ENCODE results near the gene UBXN2A.

Gene UBXN2A

GRCh38 chr2:23918837-23919489 is 21.3 kb upstream of the UBXN2A start:
- TF ChIP-seq MYC (IDR thresholded peaks at IDR 0.05; ENCODE audit: low read depth, low read length) = no peak
- TF ChIP-seq MAX (IDR thresholded peaks at IDR 0.05; ENCODE audit: low read depth, low read length) = no peak
- TF ChIP-seq POLR2A (IDR thresholded peaks at IDR 0.05; ENCODE audit: extremely low read depth, insufficient read length) = no peak
- no peak for TF ChIP-seq CTCF (IDR thresholded peaks at IDR 0.05; ENCODE audit: low read depth, low read length)
- no peak for DNase-seq (ENCODE audit: low read depth)
- no peak overlapping the region for H3K4me3 ChIP-seq (ENCODE audit: low read depth, low read length)

GRCh38 chr2:23924589-23925359 is 15.5 kb upstream of the UBXN2A start:
- H3K4me3 ChIP-seq (ENCODE audit: low read depth, low read length) = peak overlapping the region; percentile 71
- TF ChIP-seq MAX (IDR thresholded peaks at IDR 0.05; ENCODE audit: low read depth, low read length) = no peak
- no peak for TF ChIP-seq MYC (IDR thresholded peaks at IDR 0.05; ENCODE audit: low read depth, low read length)
- TF ChIP-seq POLR2A (IDR thresholded peaks at IDR 0.05; ENCODE audit: extremely low read depth, insufficient read length) = no peak
- no peak for TF ChIP-seq CTCF (IDR thresholded peaks at IDR 0.05; ENCODE audit: low read depth, low read length)
- DNase-seq (ENCODE audit: low read depth) = peak; percentile 24

- H3K4me3 ChIP-seq (ENCODE audit: low read depth, low read length) = peak overlapping the region; percentile 71
- TF ChIP-seq CTCF (IDR thresholded peaks at IDR 0.05; ENCODE audit: low read depth, low read length) (no peak), MAX (IDR thresholded peaks at IDR 0.05; ENCODE audit: low read depth, low read length) (no peak), MYC (IDR thresholded peaks at IDR 0.05; ENCODE audit: low read depth, low read length) (no peak), POLR2A (IDR thresholded peaks at IDR 0.05; ENCODE audit: extremely low read depth, insufficient read length) (peak; percentile 28)
- DNase-seq (ENCODE audit: low read depth) = peak; percentile 94
Measured at GRCh38 chr2:23925702-23926289, 14.5 kb upstream of the UBXN2A start.

- peak overlapping the region; percentile 71 for H3K4me3 ChIP-seq (ENCODE audit: low read depth, low read length)
- no peak for TF ChIP-seq MYC (IDR thresholded peaks at IDR 0.05; ENCODE audit: low read depth, low read length)
- TF ChIP-seq CTCF (IDR thresholded peaks at IDR 0.05; ENCODE audit: low read depth, low read length) = no peak
- TF ChIP-seq MAX (IDR thresholded peaks at IDR 0.05; ENCODE audit: low read depth, low read length) = no peak
- no peak for TF ChIP-seq POLR2A (IDR thresholded peaks at IDR 0.05; ENCODE audit: extremely low read depth, insufficient read length)
- DNase-seq (ENCODE audit: low read depth) = peak; percentile 73
Measured at GRCh38 chr2:23926290-23926749, 13.9 kb upstream of the UBXN2A start.

- DNase-seq (ENCODE audit: low read depth) = peak; percentile 97
- TF ChIP-seq POLR2A (IDR thresholded peaks at IDR 0.05; ENCODE audit: extremely low read depth, insufficient read length) = peak; percentile 84
- TF ChIP-seq CTCF (IDR thresholded peaks at IDR 0.05; ENCODE audit: low read depth, low read length) = peak; percentile 65
- TF ChIP-seq MAX (IDR thresholded peaks at IDR 0.05; ENCODE audit: low read depth, low read length) = peak; percentile 46; the same call in 1 of the 2 replicates
- TF ChIP-seq MYC (IDR thresholded peaks at IDR 0.05; ENCODE audit: low read depth, low read length) = peak; percentile 58
- peak within 1 kb of the TSS; percentile 71 for H3K4me3 ChIP-seq (ENCODE audit: low read depth, low read length)
Measured at GRCh38 chr2:23926750-23927571, 13.3 kb upstream of the UBXN2A start, which contains the start of gene ATAD2B. ATAD2B (minus strand) TSS chr2:23927123; CDS start chr2:23926770, 353 bp downstream.
